ENCODE measurements around the gene IRF6.
"Not testable (repeated sequence)": the region's sequence is repeated elsewhere in the genome, so short reads cannot be mapped to it uniquely, and the experiment has no call there.

The IRF6 gene

GRCh38 chr1:209822706-209823105, 16.8 kb upstream of the IRF6 start:
- no peak for DNase-seq

GRCh38 chr1:209820986-209821385, 15.0 kb upstream of the IRF6 start:
- no peak for DNase-seq

- no peak for DNase-seq
Observed at GRCh38 chr1:209819058-209819457, 13.1 kb upstream of the IRF6 start.

- DNase-seq, result no peak
Observed at GRCh38 chr1:209817691-209818090, 11.7 kb upstream of the IRF6 start.

- DNase-seq, result no peak
Observed at GRCh38 chr1:209816923-209817322, 11.0 kb upstream of the IRF6 start.

GRCh38 chr1:209815931-209816341, 10.0 kb upstream of the IRF6 start:
- DNase-seq, result no peak

GRCh38 chr1:209815490-209815889, 9.5 kb upstream of the IRF6 start:
- no peak for DNase-seq

- no peak for DNase-seq
Observed at GRCh38 chr1:209813902-209814301, 8.0 kb upstream of the IRF6 start.

- DNase-seq, result no peak
Observed at GRCh38 chr1:209810783-209811182, 4.8 kb upstream of the IRF6 start.

GRCh38 chr1:209809611-209810010, 3.7 kb upstream of the IRF6 start:
- no peak for DNase-seq

GRCh38 chr1:209808059-209808581, 2.2 kb upstream of the IRF6 start:
- no peak for DNase-seq

- DNase-seq, result no peak
Observed at GRCh38 chr1:209807509-209807908, 1.6 kb upstream of the IRF6 start.

- DNase-seq, result no peak
Observed at GRCh38 chr1:209805341-209805781, 581 bp downstream of the IRF6 start.

- no peak for DNase-seq
Observed at GRCh38 chr1:209803568-209803967, 2.4 kb downstream of the IRF6 start.

GRCh38 chr1:209802780-209803152, 3.2 kb downstream of the IRF6 start:
- no peak for DNase-seq

- DNase-seq, result no peak
Observed at GRCh38 chr1:209802117-209802779, 3.7 kb downstream of the IRF6 start.

GRCh38 chr1:209800984-209801834, 4.7 kb downstream of the IRF6 start:
- DNase-seq, result no peak

- DNase-seq, result no peak
Observed at GRCh38 chr1:209797978-209798639, 7.8 kb downstream of the IRF6 start.

GRCh38 chr1:209793711-209794110, 12.2 kb downstream of the IRF6 start:
- DNase-seq, result not testable (repeated sequence)

GRCh38 chr1:209791920-209792319, 14.0 kb downstream of the IRF6 start:
- DNase-seq, result no peak

GRCh38 chr1:209790286-209791193, 15.4 kb downstream of the IRF6 start:
- DNase-seq, result no peak

GRCh38 chr1:209789245-209789644, 16.7 kb downstream of the IRF6 start:
- DNase-seq, result no peak
